Upper lobe of left lung (tissue), 6 donors: ENCODE data around the gene RAI1. TPM values are rescaled to one million over a fixed set of nuclear protein-coding genes. Genes with fewer than 3 reads are reported as not detected.

Experiments used
- ATAC-seq, 2 donors: fragments of 200-7000 bp; cut with Tn5 transposase; one replicate each; pipeline ENCODE4 v1.9.1; 2022; ENCODE audit warnings: mild to moderate bottlenecking in 2 of 2, moderate library complexity in 2 of 2; ENCODE audit not compliant: low FRiP score in 2 of 2
- DNase-seq, 2 donors: peaks; one replicate each; pipeline ENCODE4 v3.0.0-alpha.2; 2019 to 2020
- H3K27ac ChIP-seq, 4 donors: fragments of 200-600 bp; sonication (generic); one replicate each; pipeline ENCODE4 v1.5.1; 2016 to 2019
- H3K27me3 ChIP-seq, 4 donors: fragments of 200-600 bp; sonication (generic); one replicate each; pipeline ENCODE4 v1.5.1; 2017 to 2019
- H3K36me3 ChIP-seq, 4 donors: fragments of 200-600 bp; sonication (generic); one replicate each; pipeline ENCODE4 v1.5.1; 2016 to 2019
- H3K4me1 ChIP-seq, 4 donors: fragments of 200-600 bp; sonication (generic); one replicate each; pipeline ENCODE4 v1.5.1; 2018 to 2019
- H3K4me3 ChIP-seq, 4 donors: fragments of 200-600 bp; sonication (generic); one replicate each; pipeline ENCODE4 v1.5.1; 2017 to 2019; ENCODE audit warnings: mild to moderate bottlenecking in 2 of 4, moderate library complexity in 1 of 4
- H3K9me3 ChIP-seq, 4 donors: fragments of 200-600 bp; sonication (generic); one replicate each; pipeline ENCODE4 v1.5.1; 2018 to 2019
- CTCF ChIP-seq, 6 experiments: fragments of 450-650 bp in 4 of 6; fragments of 200-600 bp in 2 of 6; sonication (generic) in 2 of 6; IDR thresholded peaks; one replicate each; pipeline ENCODE4 v1.5.1; 2016 to 2019; ENCODE audit warnings: antibody characterized with exemption in 6 of 6
- EP300 ChIP-seq, 4 donors: sonication (generic); formaldehyde crosslinking; IDR thresholded peaks; one replicate each; pipeline ENCODE4 v1.5.1; 2017; ENCODE audit warnings: antibody characterized with exemption in 4 of 4, control low read depth in 2 of 4
- POLR2A ChIP-seq, 4 donors: fragments of 450-650 bp; IDR thresholded peaks; one replicate each; pipeline ENCODE4 v1.5.1; 2016 to 2017; ENCODE audit warnings: antibody characterized with exemption in 4 of 4, mild to moderate bottlenecking in 2 of 4
- POLR2AphosphoS5 ChIP-seq, 2 donors: sonication (generic); formaldehyde crosslinking; IDR thresholded peaks; one replicate each; pipeline ENCODE4 v1.5.1; 2017; ENCODE audit warnings: antibody characterized with exemption in 2 of 2
- WGBS, 2 donors: methylation state at CpG; one replicate each; pipeline ENCODE4 v1.1.5; 2017 to 2018; 5-methylcytosine and 5-hydroxymethylcytosine counted together
- total RNA-seq, 6 donors: library from RNA; depleted of rRNA in 4 of 6; stranded (reverse); fragments of >200 nt in 4 of 6; gene quantifications; one replicate each; pipeline versions ENCODE4 v1.1.0 to v1.2.1, GENCODE V29; 2016 to 2021
- donor health status: DM: no; HTN: no; CAD: no; lungs with moderate emphysema.
- donor health status: DM: no; HTN: yes; CAD: no; lungs with severe emphysema.

Gene RAI1
- total RNA-seq, 6 donors from 2014 or later = 33.8 to 76.6 (median 41.2) TPM

GRCh38 chr17:17712268-17712924 lies 31.1 kb downstream of the RAI1 start:
- no peak for TF ChIP-seq POLR2A (IDR thresholded peaks at IDR 0.05)
- TF ChIP-seq POLR2AphosphoS5 (IDR thresholded peaks at IDR 0.05) = no peak
- no peak for TF ChIP-seq EP300 (IDR thresholded peaks at IDR 0.05)
- Histone ChIP-seq H3K27me3 (no peaks in the 10 kb centered on the region), H3K27ac (peak overlapping the region; percentile 77 to 83 (median 80)), H3K4me3 (no peak overlapping the region), H3K36me3 (no peaks in the 10 kb centered on the region), H3K4me1 (peaks cover 45 to 76% (median 55%) of the 10 kb centered on the region in 4 donors), H3K9me3 (no peaks in the 10 kb centered on the region)
- 73 to 83% methylated on average over 5 of the region's 5 CpGs for WGBS, 2 donors
- DNase-seq (no peak), ATAC-seq (no peak)

- DNase-seq = peak in 1 of 2 donors; percentile 62
- no peaks in the 10 kb centered on the region for H3K27me3 ChIP-seq
- H3K9me3 ChIP-seq = no peaks in the 10 kb centered on the region
- H3K36me3 ChIP-seq = no peaks in the 10 kb centered on the region
- H3K27ac ChIP-seq = peak overlapping the region; percentile 33 to 83 (median 49)
- H3K4me1 ChIP-seq = peaks cover 45 to 64% (median 53%) of the 10 kb centered on the region in 4 donors
- 47 to 74% methylated on average over 7 of the region's 7 CpGs for WGBS, 2 donors
- H3K4me3 ChIP-seq = no peak overlapping the region
- ATAC-seq = peak in 1 of 2 donors; percentile 33
- TF ChIP-seq CTCF (IDR thresholded peaks at IDR 0.05) (no peak), EP300 (IDR thresholded peaks at IDR 0.05) (no peak), POLR2A (IDR thresholded peaks at IDR 0.05) (peak in 1 of 4 donors; percentile 11), POLR2AphosphoS5 (IDR thresholded peaks at IDR 0.05) (peak in 1 of 2 donors; percentile 6)
Measured at GRCh38 chr17:17713839-17714238, 32.6 kb downstream of the RAI1 start.

GRCh38 chr17:17714261-17714866 lies 33.1 kb downstream of the RAI1 start:
- 56 to 77% methylated on average over 10 to 16 of the region's 16 CpGs for WGBS, 2 donors
- peak overlapping the region; percentile 33 to 83 (median 49) for H3K27ac ChIP-seq
- H3K36me3 ChIP-seq = no peaks in the 10 kb centered on the region
- ATAC-seq = no peak
- TF ChIP-seq POLR2A (IDR thresholded peaks at IDR 0.05) (no peak), CTCF (IDR thresholded peaks at IDR 0.05) (no peak), EP300 (IDR thresholded peaks at IDR 0.05) (no peak), POLR2AphosphoS5 (IDR thresholded peaks at IDR 0.05) (no peak)
- H3K4me1 ChIP-seq = peaks cover 45 to 58% (median 52%) of the 10 kb centered on the region in 4 donors
- no peaks in the 10 kb centered on the region for H3K9me3 ChIP-seq
- H3K27me3 ChIP-seq = no peaks in the 10 kb centered on the region
- DNase-seq = no peak
- H3K4me3 ChIP-seq = no peak overlapping the region

- H3K4me1 ChIP-seq = peaks cover 44 to 56% (median 49%) of the 10 kb centered on the region in 4 donors
- no peaks in the 10 kb centered on the region for H3K9me3 ChIP-seq
- no peaks in the 10 kb centered on the region for H3K27me3 ChIP-seq
- no peaks in the 10 kb centered on the region for H3K36me3 ChIP-seq
- H3K27ac ChIP-seq = peak overlapping the region in 3 of 4 donors; percentile 44 to 83 (median 54)
- no peak overlapping the region for H3K4me3 ChIP-seq
- WGBS, 2 donors = 79 to 80% methylated on average over 1 to 3 of the region's 3 CpGs
- DNase-seq = no peak
- TF ChIP-seq CTCF (IDR thresholded peaks at IDR 0.05) (no peak), POLR2AphosphoS5 (IDR thresholded peaks at IDR 0.05) (no peak), POLR2A (IDR thresholded peaks at IDR 0.05) (no peak), EP300 (IDR thresholded peaks at IDR 0.05) (no peak)
- ATAC-seq = no peak
Measured at GRCh38 chr17:17714879-17715278, 33.6 kb downstream of the RAI1 start.

GRCh38 chr17:17716837-17717523 lies 35.7 kb downstream of the RAI1 start:
- Histone ChIP-seq H3K36me3 (no peaks in the 10 kb centered on the region), H3K27ac (no peak overlapping the region), H3K27me3 (no peaks in the 10 kb centered on the region), H3K9me3 (no peaks in the 10 kb centered on the region), H3K4me3 (no peak overlapping the region), H3K4me1 (peaks cover 27 to 40% (median 32%) of the 10 kb centered on the region in 4 donors)
- ATAC-seq = no peak
- no peak for DNase-seq
- 86 to 100% methylated on average over 1 to 7 of the region's 7 CpGs for WGBS, 2 donors
- no peak for TF ChIP-seq POLR2AphosphoS5 (IDR thresholded peaks at IDR 0.05)
- no peak for TF ChIP-seq POLR2A (IDR thresholded peaks at IDR 0.05)
- TF ChIP-seq EP300 (IDR thresholded peaks at IDR 0.05) = no peak
- no peak for TF ChIP-seq CTCF (IDR thresholded peaks at IDR 0.05)
